ENCODE data around the gene ST7. TPM values are rescaled to one million over a fixed set of nuclear protein-coding genes. Genes with fewer than 3 reads are reported as not detected.
A peak's percentile ranks its signal among the peaks of the same experiment; 100 is the strongest.

ST7 gene
- total and polyA plus RNA-seq, 2 donors (not counting 3 experiments of a cell fraction or from before 2014, with no cell fraction given) = 18.6 to 24.9 TPM

- no peaks in the 10 kb centered on the region for H4K20me1 ChIP-seq (replicated peaks; ENCODE audit: control insufficient read depth, extremely low read depth, insufficient read depth, low read length)
- no peak overlapping the region for H3K9ac ChIP-seq (replicated peaks; ENCODE audit: extremely low read depth, insufficient read depth, low read length)
- CTCF ChIA-PET = interaction anchor here (0.8 to 1.1 kb wide), 2 partner anchors 10 to 226 kb away, joined by 3 read pairs; no protein-coding TSS in a partner anchor
- TF ChIP-seq MYC (IDR thresholded peaks at IDR 0.05; ENCODE audit: low read depth, low read length) (no peak), POLR2AphosphoS5 (IDR thresholded peaks at IDR 0.05; ENCODE audit: insufficient read depth, low read depth, low read length) (no peak), GATA2 (IDR thresholded peaks at IDR 0.05; ENCODE audit: insufficient read depth, insufficient read length, low read depth, low read length) (no peak), JUN (IDR thresholded peaks at IDR 0.05; ENCODE audit: borderline replicate concordance, insufficient read depth, insufficient read length, low read depth) (no peak), EZH2 (IDR thresholded peaks at IDR 0.05; ENCODE audit: borderline replicate concordance, low read depth, low read length, severe bottlenecking) (no peak), CTCF (IDR thresholded peaks at IDR 0.05; ENCODE audit: extremely low read depth in 1 of 2, insufficient read depth in 1 of 2, low read depth in 1 of 2, low read length in 2 of 2) (no peak), MAX (IDR thresholded peaks at IDR 0.05; ENCODE audit: insufficient read depth, insufficient read length) (no peak), FOS (IDR thresholded peaks at IDR 0.05; ENCODE audit: borderline replicate concordance, insufficient read depth, low read length) (no peak)
- H3K4me1 ChIP-seq (ENCODE audit: control insufficient read depth, extremely low read depth, insufficient read depth, low read length) = peaks cover 4% of the 10 kb centered on the region
- no peaks in the 10 kb centered on the region for H3K79me2 ChIP-seq (ENCODE audit: control insufficient read depth, insufficient read depth, low read length)
- H3K4me3 ChIP-seq (replicated peaks in 1 of 3; ENCODE audit: insufficient read depth in 1 of 3, low read depth in 1 of 3, low read length in 3 of 3) = no peak overlapping the region
- BruUV-seq (replicated peaks) = no TSS peak
- H3K9me1 ChIP-seq (replicated peaks; ENCODE audit: control insufficient read depth, extremely low read depth, insufficient read depth, low read length) = no peaks in the 10 kb centered on the region
- H3K27me3 ChIP-seq (ENCODE audit: control insufficient read depth in 2 of 2, insufficient read depth in 2 of 2, low read length in 2 of 2) = no peaks in the 10 kb centered on the region
- no peak for DNase-seq (ENCODE audit: low read depth, low spot score)
- H3K4me2 ChIP-seq (ENCODE audit: insufficient read depth, low read length) = no peak overlapping the region
- intact Hi-C loops (cut with micrococcal nuclease) (loop anchor here (5.0 kb wide), 1 partner anchor 506 kb away; no protein-coding TSS in a partner anchor), dilution Hi-C loops (cut with MboI; ENCODE audit: extremely low pct_ligation_motif_present, low sequenced_read_pairs) (no loop called here)
- FAIRE-seq = peak; percentile 56
- H3K9me3 ChIP-seq (replicated peaks; ENCODE audit: control insufficient read depth, insufficient read depth, low read length) = no peaks in the 10 kb centered on the region
- H3K36me3 ChIP-seq (ENCODE audit: control insufficient read depth in 2 of 2, extremely low read depth in 1 of 2, insufficient read depth in 2 of 2, low read length in 2 of 2) = no peaks in the 10 kb centered on the region
- no peak overlapping the region for H3K27ac ChIP-seq (ENCODE audit: insufficient read depth, low read depth, low read length)
- POLR2A ChIA-PET = no interaction called here
- no peak overlapping the region for H2AFZ ChIP-seq (ENCODE audit: low read depth, low read length)
Observed at GRCh38 chr7:117210908-117211307, 257.6 kb downstream of the ST7 start.

All from endothelial cell of umbilical vein (primary cell).